ENCODE measurements around the gene DCAF17. TPM values are rescaled to one million over a fixed set of nuclear protein-coding genes. Genes with fewer than 3 reads are reported as not detected.
"Not testable (repeated sequence)": the region's sequence is repeated elsewhere in the genome, so short reads cannot be mapped to it uniquely, and the experiment has no call there.

DCAF17 gene
- total and polyA plus RNA-seq, 7 donors, result 3.1 to 10.8 (median 7.5) TPM

DNA sequence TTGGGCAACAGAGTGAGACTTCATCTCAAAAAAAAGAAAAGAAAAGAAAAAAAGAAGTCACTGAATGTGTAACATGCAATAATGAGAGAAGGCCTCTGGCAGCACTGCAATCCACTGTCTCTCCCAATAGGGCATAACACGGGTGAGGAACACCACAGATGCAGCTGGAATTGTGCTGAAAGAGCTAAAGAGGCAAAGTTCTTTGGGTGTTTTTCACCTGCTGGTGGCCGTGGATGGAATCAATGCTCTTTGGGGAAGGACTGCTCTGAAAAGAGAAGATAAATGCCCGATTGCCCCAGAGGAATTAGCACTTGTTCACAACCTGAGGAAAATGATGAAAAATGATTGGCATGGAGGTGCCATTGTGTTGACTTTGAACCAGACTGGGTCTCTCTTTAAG lies 57.3 kb downstream of the DCAF17 start:
- 84 to 86% (median 85%) methylated on average over 3 of the region's 3 CpGs for WGBS, 3 donors
- Histone ChIP-seq H3K9me3 (no peaks in the 10 kb centered on the region), H3K27ac (no peak overlapping the region), H3K4me1 (no peaks in the 10 kb centered on the region), H3K4me3 (no peak overlapping the region), H3K36me3 (ENCODE audit: insufficient read depth in 1 of 2, low read depth in 1 of 2) (peaks cover 0 to under 1% of the 10 kb centered on the region in 2 donors), H3K27me3 (ENCODE audit: insufficient read depth in 3 of 3, low read length in 2 of 3) (no peaks in the 10 kb centered on the region)
- intact Hi-C loops (cut with DNase I), result no loop called here
- ATAC-seq (no peak), DNase-seq (no peak)
- TF ChIP-seq, protein P1, sequence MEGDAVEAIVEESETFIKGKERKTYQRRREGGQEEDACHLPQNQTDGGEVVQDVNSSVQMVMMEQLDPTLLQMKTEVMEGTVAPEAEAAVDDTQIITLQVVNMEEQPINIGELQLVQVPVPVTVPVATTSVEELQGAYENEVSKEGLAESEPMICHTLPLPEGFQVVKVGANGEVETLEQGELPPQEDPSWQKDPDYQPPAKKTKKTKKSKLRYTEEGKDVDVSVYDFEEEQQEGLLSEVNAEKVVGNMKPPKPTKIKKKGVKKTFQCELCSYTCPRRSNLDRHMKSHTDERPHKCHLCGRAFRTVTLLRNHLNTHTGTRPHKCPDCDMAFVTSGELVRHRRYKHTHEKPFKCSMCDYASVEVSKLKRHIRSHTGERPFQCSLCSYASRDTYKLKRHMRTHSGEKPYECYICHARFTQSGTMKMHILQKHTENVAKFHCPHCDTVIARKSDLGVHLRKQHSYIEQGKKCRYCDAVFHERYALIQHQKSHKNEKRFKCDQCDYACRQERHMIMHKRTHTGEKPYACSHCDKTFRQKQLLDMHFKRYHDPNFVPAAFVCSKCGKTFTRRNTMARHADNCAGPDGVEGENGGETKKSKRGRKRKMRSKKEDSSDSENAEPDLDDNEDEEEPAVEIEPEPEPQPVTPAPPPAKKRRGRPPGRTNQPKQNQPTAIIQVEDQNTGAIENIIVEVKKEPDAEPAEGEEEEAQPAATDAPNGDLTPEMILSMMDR (IDR thresholded peaks at IDR 0.05), result no peak

GRCh38 chr2:171492664-171493063 lies 58.6 kb downstream of the DCAF17 start:
- no peak overlapping the region for H3K4me3 ChIP-seq
- no peaks in the 10 kb centered on the region for H3K4me1 ChIP-seq
- intact Hi-C loops (cut with DNase I), result no loop called here
- ATAC-seq (no peak), DNase-seq (no peak)
- H3K9me3 ChIP-seq, result no peaks in the 10 kb centered on the region
- WGBS, 3 donors, result 37 to 40% (median 38%) methylated on average over 6 of the region's 6 CpGs
- TF ChIP-seq, protein P1 (IDR thresholded peaks at IDR 0.05), result no peak
- no peaks in the 10 kb centered on the region for H3K27me3 ChIP-seq (ENCODE audit: insufficient read depth in 3 of 3, low read length in 2 of 3)
- no peak overlapping the region for H3K27ac ChIP-seq
- H3K36me3 ChIP-seq (ENCODE audit: insufficient read depth in 1 of 2, low read depth in 1 of 2), result no peaks in the 10 kb centered on the region

DNA sequence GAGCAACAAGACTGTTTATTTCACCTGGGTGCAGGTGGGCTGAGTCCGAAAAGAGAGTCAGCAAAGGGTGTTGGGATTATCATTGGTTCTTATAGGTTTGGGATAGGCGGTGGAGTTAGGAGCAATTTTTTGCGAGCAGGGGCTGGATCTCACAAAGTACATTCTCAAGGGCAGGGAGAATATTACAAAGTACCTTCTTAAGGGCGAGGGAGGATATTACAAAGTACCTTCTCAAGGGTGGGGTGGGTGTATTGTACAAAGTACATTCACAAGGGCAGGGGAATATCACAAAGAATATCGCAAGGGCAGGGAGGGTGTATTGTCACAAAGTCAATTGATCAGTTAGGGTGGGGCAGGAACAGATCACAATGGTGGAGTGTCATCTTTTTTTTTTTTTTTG lies 63.6 kb downstream of the DCAF17 start:
- H3K27me3 ChIP-seq (ENCODE audit: insufficient read depth in 3 of 3, low read length in 2 of 3); H3K27ac ChIP-seq; H3K4me1 ChIP-seq; DNase-seq; H3K4me3 ChIP-seq; H3K36me3 ChIP-seq (ENCODE audit: insufficient read depth in 1 of 2, low read depth in 1 of 2); H3K9me3 ChIP-seq; intact Hi-C loops (cut with DNase I); ATAC-seq: not testable (repeated sequence)
- 88 to 99% (median 89%) methylated on average over 5 of the region's 5 CpGs for WGBS, 3 donors

GRCh38 chr2:171505374-171505773 lies 71.3 kb downstream of the DCAF17 start:
- TF ChIP-seq, protein P1 (IDR thresholded peaks at IDR 0.05), result no peak
- H3K36me3 ChIP-seq (ENCODE audit: insufficient read depth in 1 of 2, low read depth in 1 of 2), result no peaks in the 10 kb centered on the region
- no peaks in the 10 kb centered on the region for H3K27me3 ChIP-seq (ENCODE audit: insufficient read depth in 3 of 3, low read length in 2 of 3)
- H3K4me1 ChIP-seq, result no peaks in the 10 kb centered on the region
- 8 to 13% (median 10%) methylated on average over 2 of the region's 2 CpGs for WGBS, 3 donors
- H3K27ac ChIP-seq, result no peak overlapping the region
- H3K9me3 ChIP-seq, result no peaks in the 10 kb centered on the region
- no peak overlapping the region for H3K4me3 ChIP-seq
- DNase-seq, result no peak
- no peak for ATAC-seq
- intact Hi-C loops (cut with DNase I), result no loop called here

DNA sequence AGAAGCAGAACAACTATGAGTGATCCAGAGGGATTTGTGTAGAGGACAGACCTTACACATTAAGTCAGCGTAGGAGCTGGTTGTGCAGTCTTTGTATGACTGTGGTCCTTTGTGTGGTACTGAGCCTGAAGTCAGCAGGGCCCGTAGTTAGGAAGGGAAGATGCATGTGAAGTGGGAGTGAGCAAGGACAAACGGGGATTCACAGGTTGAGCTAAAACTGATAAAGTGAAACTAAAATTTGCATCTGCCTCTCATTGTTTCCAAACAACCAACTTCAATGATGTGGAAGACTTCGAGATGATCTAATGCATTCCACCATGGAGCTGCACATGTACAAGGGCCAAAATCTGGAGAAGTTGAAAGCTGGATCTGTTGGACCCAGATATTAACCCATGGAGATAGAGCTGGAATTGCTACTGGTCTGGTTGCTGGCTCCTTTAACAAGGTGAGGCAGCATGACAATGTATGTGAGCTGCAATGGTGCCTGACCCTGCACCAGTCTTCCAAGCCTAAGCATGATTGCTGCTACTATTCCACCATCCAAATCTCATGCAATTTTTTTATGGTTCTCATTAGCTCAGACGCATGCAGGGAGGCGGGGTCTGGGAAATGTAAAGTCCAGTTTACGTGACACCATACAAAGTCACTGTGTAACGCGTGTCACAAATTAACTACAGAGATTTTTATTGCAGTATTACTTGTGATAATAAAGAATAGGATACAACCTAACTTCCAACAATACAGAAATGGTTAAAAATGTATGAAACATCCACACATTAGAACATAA lies 76.1 kb downstream of the DCAF17 start:
- ATAC-seq, result no peak
- Histone ChIP-seq H3K4me3 (no peak overlapping the region), H3K4me1 (no peaks in the 10 kb centered on the region), H3K9me3 (no peaks in the 10 kb centered on the region), H3K27ac (no peak overlapping the region), H3K27me3 (ENCODE audit: insufficient read depth in 3 of 3, low read length in 2 of 3) (no peaks in the 10 kb centered on the region), H3K36me3 (ENCODE audit: insufficient read depth in 1 of 2, low read depth in 1 of 2) (no peaks in the 10 kb centered on the region)
- intact Hi-C loops (cut with DNase I), result no loop called here
- DNase-seq, result no peak
- TF ChIP-seq, protein P1 (IDR thresholded peaks at IDR 0.05), result no peak
- 79 to 85% (median 81%) methylated on average over 9 of the region's 9 CpGs for WGBS, 3 donors
